HG03103 (cell line): ENCODE data around the gene PRR33.

Experiments
- ATAC-seq: cut with Tn5 transposase; IDR thresholded peaks from one replicate; pipeline ENCODE4 v1.9.1; 2021; ENCODE audit warnings: low read depth; ENCODE audit not compliant: unreplicated experiment

Gene PRR33

DNA sequence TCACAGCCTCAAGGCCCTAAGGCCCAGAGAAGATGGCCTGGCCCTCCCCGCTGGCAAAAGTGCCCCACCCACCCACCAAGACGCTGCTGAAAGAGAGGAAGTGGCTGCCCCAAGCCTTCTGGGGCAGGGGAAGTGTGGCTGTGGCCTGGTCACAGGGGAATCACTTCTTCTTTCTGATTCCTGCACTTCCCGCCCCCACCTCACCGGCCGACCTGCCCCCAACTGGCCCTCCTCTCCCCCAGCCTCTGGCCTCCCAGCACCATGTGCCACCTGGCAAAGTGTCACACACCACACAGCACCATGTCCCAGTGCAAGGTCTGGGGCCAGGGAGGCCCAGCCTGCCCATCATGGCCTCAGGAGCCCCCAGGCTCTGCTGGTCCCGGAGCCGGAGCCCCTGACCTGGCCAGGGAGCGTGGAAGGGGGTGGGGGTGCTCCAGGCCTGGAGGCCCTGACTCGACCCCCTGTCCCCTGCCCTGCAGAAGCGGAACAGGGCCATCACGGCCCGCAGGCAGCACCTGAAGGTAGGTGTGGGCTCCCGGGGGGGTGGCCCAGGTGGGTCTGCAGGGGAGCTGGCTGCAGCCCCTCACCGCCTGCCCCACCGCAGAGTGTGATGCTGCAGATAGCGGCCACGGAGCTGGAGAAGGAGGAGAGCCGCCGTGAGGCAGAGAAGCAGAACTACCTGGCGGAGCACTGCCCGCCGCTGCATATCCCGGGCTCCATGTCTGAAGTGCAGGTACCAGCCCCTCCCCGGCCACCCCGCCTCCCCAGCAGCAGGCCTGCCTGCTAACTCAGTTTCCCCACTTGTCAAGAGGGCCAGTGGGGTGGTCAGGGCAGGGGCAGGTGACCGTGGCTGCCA, 51.5 kb downstream of the PRR33 start:
- ATAC-seq: no peak

DNA sequence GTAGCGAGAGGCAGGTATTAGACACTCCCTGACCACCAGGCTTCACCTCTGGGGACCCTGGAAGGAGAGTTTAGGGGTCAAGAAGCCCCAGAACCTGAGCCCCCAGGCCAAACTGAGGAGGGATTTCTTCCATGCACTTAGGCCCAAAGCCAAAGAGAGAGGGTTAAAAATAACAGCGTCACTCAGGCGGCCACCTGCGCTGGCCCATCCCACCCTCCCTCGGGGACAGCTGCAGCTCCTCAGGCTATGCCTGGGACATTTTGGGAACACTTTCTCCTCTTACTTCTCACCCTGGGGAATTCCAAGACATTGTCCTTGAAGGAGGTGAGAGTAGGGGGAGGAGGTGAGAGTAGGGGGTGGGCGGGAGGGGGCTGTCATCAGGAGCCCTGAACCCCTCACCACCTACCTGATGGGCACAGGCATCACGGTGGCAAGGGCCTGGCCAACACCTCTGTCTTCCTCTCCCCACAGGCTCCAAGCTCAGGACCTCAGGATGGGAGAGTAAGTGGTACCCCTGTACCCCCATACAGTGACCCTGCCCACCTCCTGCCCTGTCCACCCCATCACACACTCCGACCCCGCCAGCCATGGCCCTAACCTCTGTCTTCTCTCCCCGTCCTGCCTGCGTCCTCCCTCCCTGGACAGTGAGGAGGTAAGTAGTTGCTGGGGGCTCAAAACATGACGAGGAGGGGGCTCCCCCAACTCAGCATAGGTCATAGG, 52.3 kb downstream of the PRR33 start:
- ATAC-seq: no peak

DNA sequence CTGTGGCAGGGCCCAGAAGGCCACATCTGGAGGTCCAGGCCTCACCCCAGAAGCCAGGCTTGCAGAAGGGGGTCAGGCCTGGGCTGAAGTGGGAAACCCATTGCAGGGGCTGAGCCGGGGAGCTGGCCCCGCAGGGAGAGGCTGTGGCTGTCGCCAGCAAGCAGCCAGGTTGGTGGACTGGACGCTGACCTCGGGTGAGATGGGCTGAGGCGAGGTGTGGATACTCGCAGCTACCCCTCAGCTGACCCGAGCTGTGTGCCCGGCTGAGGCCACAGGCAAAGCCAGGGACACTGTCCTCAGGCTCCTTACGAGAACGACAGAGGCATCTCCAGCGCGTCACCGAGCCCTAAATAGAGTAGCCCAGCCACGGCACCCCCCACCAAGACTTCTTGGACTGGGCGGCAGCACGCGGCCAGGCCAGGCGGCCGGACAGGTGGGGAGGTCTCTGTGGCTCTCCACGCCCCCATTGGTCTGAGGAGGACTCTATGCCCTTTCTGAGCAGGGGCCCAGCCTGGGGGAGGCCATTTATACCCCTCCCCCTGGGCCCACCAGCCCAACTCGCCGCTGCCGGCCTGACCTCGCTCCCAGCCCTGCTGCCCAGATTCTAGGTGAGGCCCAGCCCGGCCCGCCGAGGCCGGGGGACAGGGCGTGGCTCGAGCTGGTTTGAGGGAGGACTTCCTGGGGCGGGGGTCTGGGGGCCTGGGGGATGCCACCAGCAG, 53.1 kb downstream of the PRR33 start, which contains the start of gene TNNI2:
TNNI2 (plus strand) TSS at position 556 of the 719 bp plus-strand sequence. CDS start 716 bp downstream, outside the sequence.
- no peak for ATAC-seq
